Hepatocyte (in vitro differentiated cells): Measurements from ENCODE around the gene RAP1GAP. TPM values are rescaled to one million over a fixed set of nuclear protein-coding genes. Genes with fewer than 3 reads are reported as not detected.

Source experiments
- DNase-seq: peaks from one replicate; pipeline ENCODE4 v3.0.0-alpha.2; 2016; ENCODE audit warnings: low spot score
- H2AFZ ChIP-seq: fragments of 200-600 bp; sonication (generic); 2 replicates; pipeline ENCODE4 v1.6.0; 2016; ENCODE audit warnings: antibody characterized with exemption, mild to moderate bottlenecking
- H3K27ac ChIP-seq: fragments of 200-600 bp; sonication (generic); 2 replicates; pipeline ENCODE4 v1.5.1; 2016; ENCODE audit warnings: mild to moderate bottlenecking
- H3K27me3 ChIP-seq: fragments of 200-600 bp; sonication (generic); 2 replicates; pipeline ENCODE4 v1.6.1; 2016
- H3K36me3 ChIP-seq: fragments of 200-600 bp; sonication (generic); replicated peaks from 2 replicates; pipeline ENCODE4 v1.5.1; 2016; ENCODE audit warnings: low read depth; ENCODE audit not compliant: insufficient read depth
- H3K4me1 ChIP-seq: fragments of 200-600 bp; sonication (generic); 2 replicates; pipeline ENCODE4 v1.5.1; 2016; ENCODE audit warnings: mild to moderate bottlenecking, moderate library complexity; ENCODE audit not compliant: insufficient read depth
- H3K4me2 ChIP-seq: fragments of 200-600 bp; sonication (generic); 2 replicates; pipeline ENCODE4 v1.6.0; 2016
- H3K4me3 ChIP-seq: fragments of 200-600 bp; sonication (generic); 2 replicates; pipeline ENCODE4 v1.5.1; 2016; ENCODE audit warnings: mild to moderate bottlenecking
- H3K79me2 ChIP-seq: fragments of 200-600 bp; sonication (generic); 2 replicates; pipeline ENCODE4 v1.6.0; 2017; ENCODE audit warnings: mild to moderate bottlenecking
- H3K9me2 ChIP-seq: fragments of 200-600 bp; sonication (generic); replicated peaks from 2 replicates; pipeline ENCODE4 v1.6.0; 2017; ENCODE audit warnings: mild to moderate bottlenecking; ENCODE audit not compliant: insufficient read depth
- H3K9me3 ChIP-seq: fragments of 200-600 bp; sonication (generic); 2 replicates; pipeline ENCODE4 v1.5.1; 2016; ENCODE audit warnings: low read depth, mild to moderate bottlenecking
- H4K20me1 ChIP-seq: fragments of 200-600 bp; sonication (generic); 2 replicates; pipeline ENCODE4 v1.6.0; 2016; ENCODE audit warnings: mild to moderate bottlenecking; ENCODE audit not compliant: insufficient read depth, poor library complexity, severe bottlenecking
- EZH2 ChIP-seq: fragments of 200-600 bp; sonication (generic); IDR thresholded peaks from 2 replicates; pipeline ENCODE4 v1.6.1; 2016; ENCODE audit warnings: antibody characterized with exemption, mild to moderate bottlenecking, borderline replicate concordance
- EZH2phosphoT487 ChIP-seq: fragments of 200-600 bp; sonication (generic); IDR thresholded peaks from one replicate; pipeline ENCODE4 v1.6.1; 2018; ENCODE audit warnings: antibody characterized with exemption, mild to moderate bottlenecking, low read depth, moderate library complexity; ENCODE audit not compliant: unreplicated experiment, severe bottlenecking
- WGBS: methylation state at CpG from one replicate; pipeline ENCODE4 v1.1.6; 2016; ENCODE audit warnings: low lambda C conversion rate; ENCODE audit errors: missing lambda C conversion rate; 5-methylcytosine and 5-hydroxymethylcytosine counted together
- polyA plus RNA-seq: library from polyadenylated mRNA; unstranded; fragments of >200 nt; fragmentation: Nextera tagmentation; extraction: Ambion mirVana; gene quantifications from 2 replicates; pipeline ENCODE4 v1.2.1, GENCODE V29; 2016
- total RNA-seq: library from RNA; depleted of rRNA; stranded (reverse); fragments of >200 nt; gene quantifications from 2 replicates; pipeline ENCODE4 v1.2.3, GENCODE V29; 2014
- TF ChIP-seq, protein P1 (sequence below): fragments of 200-600 bp; sonication (generic); IDR thresholded peaks from 2 replicates; pipeline ENCODE4 v1.5.1; 2016; ENCODE audit warnings: antibody characterized with exemption, mild to moderate bottlenecking; ENCODE audit not compliant: poor library complexity

RAP1GAP gene
- total and polyA plus RNA-seq, 2 experiments from 2014 or later, result 12.3 to 18.0 TPM

DNA sequence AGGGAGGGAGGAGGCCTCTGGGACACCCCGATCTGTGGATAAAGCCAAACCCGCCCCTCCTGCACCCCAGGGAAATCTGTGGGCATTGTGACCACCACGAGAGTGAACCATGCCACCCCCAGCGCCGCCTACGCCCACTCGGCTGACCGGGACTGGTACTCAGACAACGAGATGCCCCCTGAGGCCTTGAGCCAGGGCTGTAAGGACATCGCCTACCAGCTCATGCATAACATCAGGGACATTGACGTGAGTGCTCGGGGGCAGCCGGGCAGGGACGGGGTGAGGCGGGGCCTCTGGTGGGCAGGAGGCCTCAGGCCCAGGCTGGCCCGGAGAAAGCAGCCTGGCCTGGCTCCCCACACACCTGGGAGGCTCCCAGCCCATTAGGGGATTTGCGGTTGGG, 105.2 kb downstream of the RAP1GAP start:
- Histone ChIP-seq H2AFZ (no peak overlapping the region), H3K9me2 (no peaks in the 10 kb centered on the region), H3K4me1 (no peaks in the 10 kb centered on the region), H3K36me3 (no peaks in the 10 kb centered on the region), H3K4me3 (no peak overlapping the region), H3K27ac (no peak overlapping the region), H3K79me2 (no peaks in the 10 kb centered on the region), H3K4me2 (no peak overlapping the region), H3K9me3 (no peaks in the 10 kb centered on the region), H4K20me1 (no peaks in the 10 kb centered on the region), H3K27me3 (no peaks in the 10 kb centered on the region)
- TF ChIP-seq EZH2, result no peak
- no peak for TF ChIP-seq EZH2phosphoT487
- TF ChIP-seq, protein P1, sequence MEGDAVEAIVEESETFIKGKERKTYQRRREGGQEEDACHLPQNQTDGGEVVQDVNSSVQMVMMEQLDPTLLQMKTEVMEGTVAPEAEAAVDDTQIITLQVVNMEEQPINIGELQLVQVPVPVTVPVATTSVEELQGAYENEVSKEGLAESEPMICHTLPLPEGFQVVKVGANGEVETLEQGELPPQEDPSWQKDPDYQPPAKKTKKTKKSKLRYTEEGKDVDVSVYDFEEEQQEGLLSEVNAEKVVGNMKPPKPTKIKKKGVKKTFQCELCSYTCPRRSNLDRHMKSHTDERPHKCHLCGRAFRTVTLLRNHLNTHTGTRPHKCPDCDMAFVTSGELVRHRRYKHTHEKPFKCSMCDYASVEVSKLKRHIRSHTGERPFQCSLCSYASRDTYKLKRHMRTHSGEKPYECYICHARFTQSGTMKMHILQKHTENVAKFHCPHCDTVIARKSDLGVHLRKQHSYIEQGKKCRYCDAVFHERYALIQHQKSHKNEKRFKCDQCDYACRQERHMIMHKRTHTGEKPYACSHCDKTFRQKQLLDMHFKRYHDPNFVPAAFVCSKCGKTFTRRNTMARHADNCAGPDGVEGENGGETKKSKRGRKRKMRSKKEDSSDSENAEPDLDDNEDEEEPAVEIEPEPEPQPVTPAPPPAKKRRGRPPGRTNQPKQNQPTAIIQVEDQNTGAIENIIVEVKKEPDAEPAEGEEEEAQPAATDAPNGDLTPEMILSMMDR, result no peak
- WGBS, result 91% methylated on average over 15 of the region's 17 CpGs
- no peak for DNase-seq

DNA sequence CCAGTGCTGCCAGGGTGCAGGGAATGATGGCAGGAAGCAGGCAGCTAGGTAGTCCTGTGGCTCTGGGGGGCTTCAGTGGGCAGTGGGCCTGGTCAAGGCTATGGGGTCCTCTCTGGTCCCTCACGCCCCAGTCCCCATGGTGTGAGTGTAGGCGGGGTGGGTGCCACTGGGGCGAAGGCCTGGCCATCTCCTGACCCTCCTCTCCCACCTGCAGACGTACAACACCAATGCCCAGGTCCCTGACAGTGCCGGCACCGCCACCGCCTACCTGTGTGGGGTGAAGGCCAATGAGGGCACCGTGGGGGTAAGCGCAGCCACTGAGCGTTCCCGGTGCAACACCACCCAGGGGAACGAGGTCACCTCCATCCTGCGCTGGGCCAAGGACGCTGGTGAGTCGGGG, 106.3 kb downstream of the RAP1GAP start:
- Histone ChIP-seq H3K27ac (no peak overlapping the region), H3K9me2 (no peaks in the 10 kb centered on the region), H3K9me3 (no peaks in the 10 kb centered on the region), H3K4me3 (no peak overlapping the region), H3K27me3 (no peaks in the 10 kb centered on the region), H3K4me2 (no peak overlapping the region), H4K20me1 (no peaks in the 10 kb centered on the region), H3K36me3 (no peaks in the 10 kb centered on the region), H3K79me2 (no peaks in the 10 kb centered on the region), H3K4me1 (no peaks in the 10 kb centered on the region), H2AFZ (no peak overlapping the region)
- no peak for DNase-seq
- TF ChIP-seq EZH2 (no peak), EZH2phosphoT487 (no peak)
- TF ChIP-seq, protein P1, result no peak
- 96% methylated on average over 15 of the region's 15 CpGs for WGBS

GRCh38 chr1:21560916-21561638, 108.1 kb downstream of the RAP1GAP start:
- no peak for DNase-seq
- Histone ChIP-seq H3K9me2 (no peaks in the 10 kb centered on the region), H2AFZ (no peak overlapping the region), H3K79me2 (no peaks in the 10 kb centered on the region), H3K27ac (no peak overlapping the region), H3K9me3 (no peaks in the 10 kb centered on the region), H4K20me1 (no peaks in the 10 kb centered on the region), H3K4me2 (no peak overlapping the region), H3K36me3 (no peaks in the 10 kb centered on the region), H3K27me3 (no peaks in the 10 kb centered on the region), H3K4me3 (no peak overlapping the region), H3K4me1 (no peaks in the 10 kb centered on the region)
- TF ChIP-seq, protein P1, result no peak
- no peak for TF ChIP-seq EZH2phosphoT487
- 93% methylated on average over 10 of the region's 12 CpGs for WGBS
